ENCODE data around the gene SPDYE18. TPM values are rescaled to one million over a fixed set of nuclear protein-coding genes. Genes with fewer than 3 reads are reported as not detected.
"Not testable (repeated sequence)": the region's sequence is repeated elsewhere in the genome, so short reads cannot be mapped to it uniquely, and the experiment has no call there.

Gene SPDYE18, protein sequence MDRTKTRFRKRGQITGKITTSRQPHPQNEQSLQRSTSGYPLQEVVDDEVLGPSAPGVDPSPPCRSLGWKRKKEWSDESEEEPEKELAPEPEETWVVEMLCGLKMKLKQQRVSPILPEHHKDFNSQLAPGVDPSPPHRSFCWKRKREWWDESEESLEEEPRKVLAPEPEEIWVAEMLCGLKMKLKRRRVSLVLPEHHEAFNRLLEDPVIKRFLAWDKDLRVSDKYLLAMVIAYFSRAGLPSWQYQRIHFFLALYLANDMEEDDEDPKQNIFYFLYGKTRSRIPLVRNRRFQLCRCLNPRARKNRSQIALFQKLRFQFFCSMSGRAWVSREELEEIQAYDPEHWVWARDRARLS
- 0.23 and 0.29 TPM in 2 replicates for total RNA-seq

- H3K4me3 ChIP-seq (ENCODE audit: low read depth, low read length) = not testable (repeated sequence)
Measured at GRCh38 chr7:77062557-77062956, at the start of gene SPDYE18. Gene SPDYE18, minus strand, starts transcription at chr7:77062558. Its CDS starts 2,046 bp downstream, at chr7:77060512.

GRCh38 chr7:77108362-77108761, 46.0 kb upstream of the SPDYE18 start:
- H3K4me3 ChIP-seq (ENCODE audit: low read depth, low read length); DNase-seq (ENCODE audit: low read depth): not testable (repeated sequence)

More at GRCh38 chr7:77062557-77062956, at the start of gene SPDYE18:
- not testable (repeated sequence) for DNase-seq (ENCODE audit: low read depth)

GRCh38 chr7:77107659-77108058, 45.3 kb upstream of the SPDYE18 start:
- H3K4me3 ChIP-seq (ENCODE audit: low read depth, low read length); DNase-seq (ENCODE audit: low read depth): not testable (repeated sequence)

- DNase-seq (ENCODE audit: low read depth); H3K4me3 ChIP-seq (ENCODE audit: low read depth, low read length): not testable (repeated sequence)
Measured at GRCh38 chr7:77105904-77106303, 43.5 kb upstream of the SPDYE18 start.

GRCh38 chr7:77102671-77103070, 40.3 kb upstream of the SPDYE18 start:
- DNase-seq (ENCODE audit: low read depth); H3K4me3 ChIP-seq (ENCODE audit: low read depth, low read length): not testable (repeated sequence)

DNA sequence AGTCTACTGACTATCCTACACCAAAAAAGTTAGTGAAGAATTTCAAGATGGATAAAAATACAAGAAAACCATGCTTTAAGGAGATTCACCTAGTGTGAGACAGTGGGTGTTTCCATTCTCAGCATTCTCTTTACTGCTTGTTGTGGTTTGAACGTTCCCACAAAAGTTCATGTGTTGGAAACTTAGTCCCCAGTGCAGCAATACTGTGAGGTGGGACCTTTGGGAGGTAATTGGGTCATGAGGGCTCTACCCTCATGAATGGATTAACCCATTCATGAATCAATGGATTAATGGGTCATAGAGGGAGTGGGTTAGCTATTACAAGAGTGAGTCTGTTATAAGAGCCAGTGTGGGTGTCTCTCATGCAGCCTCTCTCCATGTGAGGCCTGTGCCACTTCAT, 38.8 kb upstream of the SPDYE18 start:
- not testable (repeated sequence) for DNase-seq (ENCODE audit: low read depth); H3K4me3 ChIP-seq (ENCODE audit: low read depth, low read length)

DNA sequence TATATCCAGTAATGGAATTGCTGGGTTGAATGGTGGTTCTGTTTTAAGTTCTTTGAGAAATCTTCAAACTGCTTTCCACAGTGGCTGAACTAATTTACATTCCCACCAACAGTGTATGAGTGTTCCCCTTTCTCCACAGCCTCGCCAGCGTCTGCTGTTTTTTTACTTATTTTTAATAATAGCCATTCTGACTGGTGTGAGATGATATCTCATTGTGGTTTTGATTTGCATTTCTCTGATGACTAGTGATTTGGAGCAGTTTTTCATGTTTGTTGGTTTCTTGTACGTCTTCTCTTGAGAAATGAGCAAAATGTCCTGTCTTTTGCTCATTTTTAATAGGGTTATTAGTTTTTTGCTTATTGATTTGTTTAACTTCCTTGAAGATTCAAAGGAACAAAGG, 38.1 kb upstream of the SPDYE18 start:
- not testable (repeated sequence) for H3K4me3 ChIP-seq (ENCODE audit: low read depth, low read length); DNase-seq (ENCODE audit: low read depth)

DNA sequence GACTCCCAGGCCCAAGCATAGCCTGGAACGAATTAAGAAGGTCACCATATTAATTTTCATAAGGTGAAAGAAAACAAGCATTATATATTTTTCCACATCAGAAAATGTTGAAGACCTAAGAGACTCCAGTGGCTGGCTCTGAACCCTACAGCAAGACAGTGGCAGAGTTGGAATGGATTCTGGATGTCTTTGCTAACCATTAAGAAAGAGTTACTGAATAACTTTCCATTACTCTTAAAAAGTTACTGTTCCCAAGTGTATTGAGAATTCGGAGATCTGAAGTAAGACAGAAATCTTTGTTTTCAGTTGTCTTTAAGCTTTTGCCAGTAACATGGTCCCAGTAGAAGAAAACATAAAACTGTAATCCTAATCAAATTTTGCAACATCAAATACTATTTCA, 29.9 kb upstream of the SPDYE18 start:
- not testable (repeated sequence) for DNase-seq (ENCODE audit: low read depth); H3K4me3 ChIP-seq (ENCODE audit: low read depth, low read length)

DNA sequence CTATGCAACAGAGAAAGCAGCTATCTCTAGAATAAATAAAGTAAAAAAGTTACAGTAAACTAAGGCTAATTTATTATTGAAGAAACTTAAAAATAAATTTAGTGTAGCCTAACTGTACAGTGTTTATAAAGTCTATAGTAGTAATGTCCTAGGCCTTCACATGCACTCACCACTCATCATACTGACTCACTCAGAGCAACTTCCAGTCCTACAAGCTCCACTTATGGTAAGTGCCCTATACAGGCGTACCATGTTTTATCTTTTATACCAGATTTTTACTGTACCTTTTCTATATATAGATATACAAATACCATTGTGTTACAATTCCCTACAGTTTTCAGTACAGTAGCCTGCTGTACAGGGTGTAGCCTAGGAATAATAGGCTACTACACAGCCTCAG, 19.8 kb upstream of the SPDYE18 start:
- H3K4me3 ChIP-seq (ENCODE audit: low read depth, low read length); DNase-seq (ENCODE audit: low read depth): not testable (repeated sequence)

DNA sequence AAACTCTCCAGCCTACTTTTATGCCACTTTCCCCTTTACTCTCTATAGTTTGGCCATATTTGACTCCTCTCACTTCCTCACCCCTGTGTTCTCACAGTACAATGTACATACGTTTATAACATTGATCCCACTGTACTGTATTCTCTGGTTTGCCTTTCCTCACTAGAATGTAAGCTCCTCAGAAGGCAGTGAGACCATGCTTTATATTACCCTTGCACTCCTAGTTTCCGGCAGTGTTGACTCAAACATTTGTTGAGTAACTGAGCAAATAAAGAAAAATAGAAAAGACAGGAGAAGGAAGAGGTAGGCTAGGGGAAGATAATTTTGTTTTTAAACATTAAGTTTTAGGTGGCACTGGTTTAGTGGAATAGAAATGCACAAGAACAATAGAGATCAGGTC, 17.9 kb upstream of the SPDYE18 start:
- DNase-seq (ENCODE audit: low read depth); H3K4me3 ChIP-seq (ENCODE audit: low read depth, low read length): not testable (repeated sequence)

DNA sequence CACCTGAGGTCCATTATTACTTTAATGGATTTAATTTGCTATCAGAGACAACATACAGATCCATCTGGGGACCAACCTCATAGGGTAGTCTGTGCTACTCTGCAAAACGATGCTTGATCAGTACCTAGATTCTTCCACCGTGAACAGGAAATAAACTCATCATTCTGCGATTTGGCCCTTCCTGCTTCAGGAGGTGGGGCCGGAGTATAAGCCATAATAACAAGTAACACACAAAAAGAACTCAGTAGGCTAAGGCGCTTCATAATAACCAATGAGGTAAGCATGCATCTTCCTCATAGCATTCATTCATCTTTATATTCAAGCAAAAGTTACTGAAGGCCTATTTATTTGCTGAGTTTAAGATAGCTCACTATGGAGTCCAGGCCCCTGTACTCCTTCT, 17.3 kb upstream of the SPDYE18 start:
- H3K4me3 ChIP-seq (ENCODE audit: low read depth, low read length); DNase-seq (ENCODE audit: low read depth): not testable (repeated sequence)

GRCh38 chr7:77079112-77079511, 16.8 kb upstream of the SPDYE18 start:
- not testable (repeated sequence) for H3K4me3 ChIP-seq (ENCODE audit: low read depth, low read length); DNase-seq (ENCODE audit: low read depth)

DNA sequence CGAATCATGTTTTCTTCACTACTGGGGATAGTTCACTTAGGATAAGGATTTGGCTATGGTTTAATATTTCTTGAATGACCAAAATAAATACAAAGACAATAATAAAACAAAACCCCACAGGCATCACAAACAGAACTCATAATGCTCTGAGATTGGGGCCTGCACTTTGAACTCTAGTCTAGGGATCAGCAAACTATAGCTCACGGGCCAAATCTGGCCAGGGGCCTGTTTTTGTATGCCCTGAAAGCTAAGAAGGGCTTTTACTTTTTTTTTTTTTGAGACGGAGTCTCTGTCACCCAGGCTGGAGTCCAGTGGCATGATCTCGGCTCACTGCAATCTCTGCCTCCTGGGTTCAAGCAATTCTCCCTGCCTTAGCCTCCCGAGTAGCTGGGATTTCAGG, 14.7 kb upstream of the SPDYE18 start:
- DNase-seq (ENCODE audit: low read depth); H3K4me3 ChIP-seq (ENCODE audit: low read depth, low read length): not testable (repeated sequence)

DNA sequence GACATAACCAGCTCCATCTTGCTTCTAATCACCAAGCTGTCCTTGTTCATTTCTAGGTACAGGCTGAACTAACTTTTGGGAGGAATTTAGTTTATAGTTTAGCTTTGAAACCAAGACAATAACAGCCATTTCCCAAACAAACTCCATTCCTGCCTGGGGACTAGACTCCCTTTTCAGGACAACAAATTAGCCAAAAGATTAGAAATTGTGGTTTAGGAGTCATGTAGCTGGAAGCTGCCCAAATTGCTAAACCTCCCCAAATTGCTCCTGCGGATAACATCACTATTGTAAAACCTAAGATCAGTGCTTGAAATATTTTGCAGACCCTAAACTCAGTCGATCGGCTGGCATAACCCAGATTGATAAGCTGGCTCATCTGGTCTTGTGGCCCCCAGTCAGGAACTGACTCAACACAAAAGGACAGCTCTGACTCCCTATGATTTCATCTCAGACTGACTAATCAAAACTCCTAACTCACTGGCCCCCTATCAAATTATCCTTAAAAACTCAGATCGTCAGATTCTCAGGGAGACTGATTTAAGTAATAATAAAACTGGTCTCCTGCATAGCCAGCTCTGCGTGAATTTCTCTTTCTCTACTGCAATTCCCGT, 12.5 kb upstream of the SPDYE18 start:
- H3K4me3 ChIP-seq (ENCODE audit: low read depth, low read length); DNase-seq (ENCODE audit: low read depth): not testable (repeated sequence)

- H3K4me3 ChIP-seq (ENCODE audit: low read depth, low read length); DNase-seq (ENCODE audit: low read depth): not testable (repeated sequence)
Measured at GRCh38 chr7:77071108-77071507, 8.8 kb upstream of the SPDYE18 start.

DNA sequence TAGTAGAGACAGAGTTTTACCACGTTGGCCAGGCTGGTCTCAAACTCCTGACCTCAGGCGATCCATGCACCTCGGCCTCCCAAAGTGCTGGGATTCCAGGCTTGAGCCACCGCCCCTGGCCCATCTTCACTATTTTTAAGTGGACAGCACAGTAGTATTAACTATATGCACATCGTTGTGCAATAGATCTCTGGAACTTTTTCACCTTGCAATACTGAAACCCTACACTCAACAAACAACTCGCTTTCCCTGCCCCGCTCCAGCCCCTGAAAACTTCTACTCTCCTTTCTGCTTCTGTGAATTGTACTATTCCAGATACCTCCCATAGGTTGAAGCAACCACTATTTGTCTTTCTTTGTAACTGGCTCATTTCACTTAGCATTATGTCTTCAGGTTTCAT, 3.5 kb upstream of the SPDYE18 start:
- DNase-seq (ENCODE audit: low read depth); H3K4me3 ChIP-seq (ENCODE audit: low read depth, low read length): not testable (repeated sequence)

DNA sequence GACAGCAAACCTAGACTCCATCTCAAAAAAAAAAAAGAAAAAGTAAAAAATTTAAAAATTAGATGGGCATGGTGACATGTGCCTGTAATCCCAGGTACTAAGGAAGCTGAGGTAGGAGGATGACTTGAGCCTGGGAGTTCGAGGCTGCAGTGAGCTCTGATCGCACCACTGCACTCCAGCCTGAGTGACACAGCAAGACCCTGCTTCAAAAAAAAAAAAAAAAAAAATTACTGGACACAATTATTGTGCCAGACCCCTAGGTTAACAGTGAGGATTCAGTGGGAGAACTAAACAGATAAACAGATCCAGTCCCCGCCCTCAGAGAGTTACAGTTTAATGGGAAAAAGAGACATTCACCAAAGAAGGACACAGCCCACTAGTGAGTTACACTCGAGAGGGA, 1.4 kb upstream of the SPDYE18 start:
- DNase-seq (ENCODE audit: low read depth); H3K4me3 ChIP-seq (ENCODE audit: low read depth, low read length): not testable (repeated sequence)

- DNase-seq (ENCODE audit: low read depth); H3K4me3 ChIP-seq (ENCODE audit: low read depth, low read length): not testable (repeated sequence)
Measured at GRCh38 chr7:77032261-77032660, 30.1 kb downstream of the SPDYE18 start, which contains the start of gene SPDYE17. Gene SPDYE17, minus strand, starts transcription at chr7:77032361. Its CDS starts 1,791 bp downstream, at chr7:77030570.

DNA sequence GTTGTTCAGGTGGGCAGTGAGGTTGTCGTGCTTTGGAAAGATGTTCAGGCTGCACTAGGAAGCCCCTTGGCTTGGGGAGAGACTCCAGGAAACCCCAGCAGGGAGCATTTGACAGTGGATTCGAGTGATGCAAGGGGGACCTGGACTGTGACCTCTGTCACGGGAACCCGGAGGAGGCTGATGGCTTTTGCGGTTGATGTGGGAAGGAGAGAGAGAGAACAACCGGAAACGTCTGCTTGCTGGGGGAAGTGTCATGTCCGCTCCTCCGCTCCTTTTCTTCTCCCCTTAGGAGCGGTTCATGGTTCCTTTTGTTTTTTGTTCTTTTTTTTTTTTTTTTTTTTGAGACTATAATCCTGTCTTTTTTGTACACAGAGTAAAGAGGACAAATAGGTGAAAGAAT, 36.0 kb downstream of the SPDYE18 start:
- H3K4me3 ChIP-seq (ENCODE audit: low read depth, low read length); DNase-seq (ENCODE audit: low read depth): not testable (repeated sequence)

DNA sequence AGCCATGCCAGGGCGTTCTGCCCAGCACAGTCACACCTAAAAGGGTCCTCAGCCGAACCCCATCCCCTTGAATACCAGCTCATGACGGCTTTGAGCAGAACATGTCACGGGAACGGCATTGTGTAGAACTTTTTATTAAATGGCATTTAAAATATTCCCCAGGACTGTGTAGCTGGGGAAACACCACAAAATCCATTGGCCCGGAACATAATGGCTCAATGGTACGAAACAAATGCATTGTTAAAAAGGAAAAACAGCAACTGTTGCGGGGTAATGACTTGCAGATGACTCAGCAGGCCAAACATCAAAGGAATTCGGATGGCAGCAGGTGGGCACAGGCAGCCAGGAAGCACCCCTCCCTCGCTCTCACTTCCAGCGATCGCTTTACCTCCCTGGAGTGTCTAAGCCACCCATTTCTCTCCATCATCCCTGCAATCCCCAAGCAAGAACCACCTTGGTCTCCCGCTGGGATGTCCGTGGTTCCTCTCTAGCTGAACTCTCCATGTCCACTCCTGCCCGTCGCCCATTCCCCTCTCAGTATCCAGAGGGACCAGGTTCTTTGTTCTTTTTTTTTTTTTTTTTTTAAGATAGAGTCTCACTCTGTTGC, 52.2 kb downstream of the SPDYE18 start:
- DNase-seq (ENCODE audit: low read depth) = peak; percentile 85

More for the DNA sequence above, 52.2 kb downstream of the SPDYE18 start:
- not testable (repeated sequence) for H3K4me3 ChIP-seq (ENCODE audit: low read depth, low read length)
